Measurements from ENCODE around the gene PARD3B.

Gene PARD3B

DNA sequence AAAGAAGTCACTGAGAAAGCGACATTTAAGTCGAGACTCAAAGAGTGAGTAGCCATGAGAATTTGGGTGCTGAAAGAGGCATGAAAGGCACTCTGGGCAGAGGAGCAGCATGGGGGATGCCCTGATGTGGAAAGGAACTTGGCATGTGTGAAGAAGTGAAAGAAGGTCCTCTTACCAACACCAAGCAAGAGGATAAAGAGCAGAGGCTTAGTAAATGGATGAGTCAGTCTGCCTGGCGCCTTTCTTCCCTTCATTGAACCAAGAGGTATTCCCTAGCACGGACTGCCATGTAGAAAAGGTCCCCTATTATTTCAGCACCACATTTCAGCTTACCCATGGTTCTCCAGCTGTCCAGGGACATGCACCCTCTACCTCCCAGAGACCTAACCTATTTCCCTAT lies 915.9 kb downstream of the PARD3B start:
- TF ChIP-seq GATA3 (IDR thresholded peaks at IDR 0.05; ENCODE audit: low read depth, low read length) (no peak), GATA2 (IDR thresholded peaks at IDR 0.05; ENCODE audit: low read depth, low read length) (no peak)

DNA sequence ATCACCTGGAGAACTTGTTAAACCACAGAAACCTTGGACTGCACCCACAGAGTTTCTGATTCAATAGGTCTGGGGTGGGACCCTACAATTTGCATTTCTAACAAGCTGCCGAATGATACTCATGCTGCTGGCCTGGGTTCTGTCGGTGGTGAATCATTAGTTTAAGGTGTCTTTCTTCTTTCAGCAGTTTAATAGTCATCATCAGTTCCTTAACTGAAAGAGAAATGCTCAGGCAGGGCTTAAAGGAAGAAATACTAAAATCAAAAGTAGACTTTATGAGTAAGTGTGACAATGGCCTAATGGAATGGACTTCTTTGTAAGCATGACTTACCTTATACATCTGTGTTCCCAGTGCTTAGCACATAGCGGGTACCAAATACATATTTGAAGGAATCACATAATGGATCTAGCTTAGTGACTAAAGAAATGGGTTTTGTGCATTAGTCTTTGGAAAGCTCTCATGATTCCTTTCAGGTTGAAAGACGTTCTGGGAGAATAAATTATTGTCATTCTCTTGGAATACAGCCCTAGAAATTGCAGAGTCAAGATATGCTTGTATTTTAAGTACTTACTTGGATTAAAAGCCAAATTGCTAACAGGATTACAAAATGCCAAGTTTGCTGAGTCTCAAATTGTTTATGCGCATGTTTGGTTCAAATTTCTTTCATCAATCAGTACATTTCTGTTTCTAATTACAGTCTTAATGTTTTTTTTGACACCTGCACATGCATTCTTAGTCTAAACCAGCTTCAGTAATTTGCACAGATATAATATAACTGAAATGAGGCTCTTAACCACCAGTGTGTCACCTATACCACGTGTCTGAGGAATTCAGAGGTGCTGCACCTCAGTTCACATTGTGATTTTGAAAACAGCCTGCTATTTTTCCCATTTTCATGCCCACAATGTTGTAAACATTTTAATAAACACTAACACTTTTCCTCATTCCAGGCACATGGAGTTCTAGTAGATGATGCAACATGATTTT lies 916.7 kb downstream of the PARD3B start:
- TF ChIP-seq GATA2 (IDR thresholded peaks at IDR 0.05; ENCODE audit: low read depth, low read length) (no peak), GATA3 (IDR thresholded peaks at IDR 0.05; ENCODE audit: low read depth, low read length) (no peak)

DNA sequence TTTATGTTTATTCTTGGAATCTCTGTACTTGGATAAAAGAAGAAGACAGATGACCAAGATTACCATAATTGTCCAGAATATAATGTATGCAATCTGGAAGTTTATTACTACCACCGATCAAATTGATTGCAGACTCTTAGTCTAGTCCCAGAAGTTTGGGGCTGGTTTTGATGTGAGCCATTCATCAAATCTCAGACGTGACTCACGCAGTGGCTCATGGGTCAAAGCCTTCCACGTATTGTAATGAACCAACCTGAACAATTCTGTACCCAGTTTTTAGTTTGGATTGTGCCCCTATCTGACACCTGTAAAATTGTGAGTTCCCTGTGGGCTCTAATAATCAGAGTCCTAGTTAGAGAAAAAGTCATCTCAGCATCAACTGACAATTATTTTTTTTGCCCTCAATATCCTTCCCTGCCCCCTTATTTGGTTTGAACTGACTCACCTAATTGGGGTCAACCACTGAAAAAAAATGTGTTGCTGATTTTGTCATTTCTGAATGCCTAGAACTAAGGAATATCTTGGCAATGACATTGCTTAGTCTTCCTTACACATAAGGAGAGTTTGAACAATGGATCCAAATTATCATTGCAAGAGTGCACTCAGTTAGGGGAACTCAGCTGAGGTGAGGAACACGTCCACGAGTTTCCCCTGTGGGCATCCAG lies 917.5 kb downstream of the PARD3B start:
- TF ChIP-seq GATA2 (IDR thresholded peaks at IDR 0.05; ENCODE audit: low read depth, low read length) (no peak), GATA3 (IDR thresholded peaks at IDR 0.05; ENCODE audit: low read depth, low read length) (no peak)

DNA sequence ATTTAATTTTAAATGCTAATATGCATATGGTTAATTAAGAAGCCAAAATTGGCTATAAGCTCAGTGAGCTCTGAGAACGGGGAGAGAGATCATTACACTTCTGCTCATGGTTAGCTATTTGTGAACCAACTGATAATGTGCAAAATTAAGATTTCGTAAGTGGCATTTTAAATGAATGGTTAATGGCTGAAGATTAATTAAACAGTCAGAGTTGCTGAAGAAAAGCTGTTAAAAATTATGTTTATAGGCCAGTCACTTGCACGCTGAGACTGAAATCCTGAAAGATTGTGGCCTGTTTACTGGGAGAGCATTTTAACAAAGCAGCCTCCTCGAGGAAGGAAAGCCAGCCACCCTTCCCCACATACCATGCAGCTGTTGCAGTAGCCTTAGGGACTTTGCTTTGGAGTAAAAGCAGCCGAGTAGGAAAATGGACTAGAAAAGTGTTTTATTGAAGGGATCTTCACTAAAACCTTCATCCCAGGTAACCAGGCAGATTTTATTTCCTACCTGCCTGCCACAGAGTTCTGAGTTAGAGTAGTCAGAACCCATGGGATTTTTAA lies 918.3 kb downstream of the PARD3B start:
- TF ChIP-seq GATA2 (IDR thresholded peaks at IDR 0.05; ENCODE audit: low read depth, low read length): no peak

DNA sequence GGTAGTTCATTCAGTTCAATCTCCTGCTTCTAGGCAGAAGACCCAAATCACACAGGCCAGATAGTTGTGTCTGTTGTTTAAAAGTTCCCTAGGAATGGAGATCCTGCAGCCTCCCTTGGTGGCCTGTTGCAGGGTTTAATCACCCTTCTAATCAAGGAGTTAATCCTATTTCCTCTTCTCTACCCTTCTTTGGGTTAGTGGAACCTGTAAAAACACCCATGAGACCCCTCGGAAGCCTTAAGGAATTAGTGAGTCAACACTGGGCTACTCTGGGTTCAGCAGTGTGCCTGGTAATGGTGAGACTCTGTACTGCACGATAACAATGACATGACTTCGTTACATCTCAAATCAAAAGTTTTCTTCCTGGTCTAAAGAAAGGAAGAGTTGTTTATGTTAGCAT lies 919.4 kb downstream of the PARD3B start:
- TF ChIP-seq GATA3 (IDR thresholded peaks at IDR 0.05; ENCODE audit: low read depth, low read length) (no peak), GATA2 (IDR thresholded peaks at IDR 0.05; ENCODE audit: low read depth, low read length) (no peak)

DNA sequence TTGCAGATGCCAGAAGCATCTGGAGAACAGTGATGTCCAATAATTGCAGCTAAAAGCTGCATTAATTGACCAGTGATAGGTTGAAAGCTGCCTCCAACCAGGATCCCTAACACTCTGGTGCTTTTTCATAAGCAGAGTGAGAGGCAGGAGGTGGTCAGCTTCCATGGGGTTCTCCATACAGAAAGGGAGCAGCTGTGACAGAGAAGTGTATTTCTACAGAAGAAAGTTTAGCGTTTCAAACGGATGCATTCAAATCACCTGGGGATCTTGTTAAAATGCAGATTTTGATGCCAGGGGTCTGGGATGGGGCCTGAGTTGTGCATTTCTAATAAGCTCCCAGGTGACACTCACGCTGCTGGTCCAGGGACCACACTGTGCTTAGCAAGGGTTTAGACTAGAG lies 920.5 kb downstream of the PARD3B start:
- no peak for TF ChIP-seq GATA2 (IDR thresholded peaks at IDR 0.05; ENCODE audit: low read depth, low read length)
- no peak for TF ChIP-seq GATA3 (IDR thresholded peaks at IDR 0.05; ENCODE audit: low read depth, low read length)

DNA sequence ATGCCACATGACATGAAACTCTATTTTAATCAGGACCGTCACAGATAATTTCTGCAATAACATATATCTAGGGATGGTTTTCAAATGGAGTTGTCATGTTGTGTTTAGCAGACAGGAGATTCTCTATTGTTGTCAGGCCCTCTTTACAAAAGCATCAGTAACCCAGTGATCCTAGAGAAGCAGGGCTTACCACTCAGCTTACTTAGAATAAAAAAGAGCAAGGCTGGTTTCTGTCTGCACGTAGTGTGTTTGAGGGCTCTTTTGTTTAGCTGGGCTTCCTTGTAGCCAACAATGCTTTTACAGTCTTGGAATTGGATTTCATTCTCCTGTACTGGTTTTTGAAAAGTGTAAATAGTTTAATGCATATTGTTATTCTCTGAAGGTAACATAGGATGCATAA lies 926.5 kb downstream of the PARD3B start:
- TF ChIP-seq GATA3 (IDR thresholded peaks at IDR 0.05; ENCODE audit: low read depth, low read length): no peak
- TF ChIP-seq GATA2 (IDR thresholded peaks at IDR 0.05; ENCODE audit: low read depth, low read length): no peak

DNA sequence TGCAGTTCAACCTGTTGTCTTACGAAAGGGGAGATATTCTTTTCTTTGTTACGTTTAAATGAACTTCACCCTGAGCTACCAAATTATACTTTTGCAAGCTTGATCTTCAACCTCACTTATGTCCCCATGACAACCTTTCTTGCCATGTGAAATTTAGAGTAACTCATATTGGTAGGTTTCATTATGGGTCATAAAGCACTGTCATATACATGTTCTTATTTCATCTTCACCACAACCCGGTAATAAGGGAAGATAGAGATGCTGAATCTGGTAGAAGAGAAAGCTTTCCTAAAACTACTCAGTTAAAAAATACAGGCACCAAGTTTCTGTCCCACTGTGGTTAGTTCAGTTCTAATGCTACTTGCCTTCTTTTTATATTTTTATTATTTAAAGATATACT lies 928.5 kb downstream of the PARD3B start:
- TF ChIP-seq GATA3 (IDR thresholded peaks at IDR 0.05; ENCODE audit: low read depth, low read length) (no peak), GATA2 (IDR thresholded peaks at IDR 0.05; ENCODE audit: low read depth, low read length) (no peak)

DNA sequence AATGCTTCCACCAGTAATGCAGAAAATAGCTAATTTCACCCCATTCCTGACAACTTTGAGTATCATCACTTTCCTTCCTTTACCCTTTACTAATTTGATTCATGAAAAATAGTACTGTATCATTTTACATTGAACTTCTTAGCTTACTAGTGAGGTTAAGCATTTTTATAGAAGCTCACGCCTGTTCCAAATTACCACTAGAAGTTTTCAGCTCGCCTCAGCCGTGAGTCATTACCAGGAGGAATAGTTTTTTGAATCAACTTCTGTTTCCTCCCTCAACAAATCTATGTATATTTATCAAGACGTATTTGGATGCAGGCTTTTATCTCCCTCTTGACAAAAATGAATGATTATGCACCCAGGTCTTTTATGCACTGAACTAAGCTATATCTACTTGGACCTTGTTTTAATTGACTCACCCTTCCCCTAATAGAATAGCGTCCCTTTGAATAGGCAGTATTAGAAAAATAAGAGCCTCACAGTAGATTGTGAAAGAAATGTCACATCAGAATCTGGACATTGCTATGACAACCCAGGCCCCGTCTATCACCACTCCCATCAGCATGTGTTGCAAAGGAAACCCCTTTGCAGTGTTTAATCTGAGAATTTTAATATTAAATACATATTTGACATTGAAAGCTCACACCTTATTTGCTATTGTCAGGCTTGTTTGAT lies 929.6 kb downstream of the PARD3B start:
- no peak for TF ChIP-seq GATA3 (IDR thresholded peaks at IDR 0.05; ENCODE audit: low read depth, low read length)

DNA sequence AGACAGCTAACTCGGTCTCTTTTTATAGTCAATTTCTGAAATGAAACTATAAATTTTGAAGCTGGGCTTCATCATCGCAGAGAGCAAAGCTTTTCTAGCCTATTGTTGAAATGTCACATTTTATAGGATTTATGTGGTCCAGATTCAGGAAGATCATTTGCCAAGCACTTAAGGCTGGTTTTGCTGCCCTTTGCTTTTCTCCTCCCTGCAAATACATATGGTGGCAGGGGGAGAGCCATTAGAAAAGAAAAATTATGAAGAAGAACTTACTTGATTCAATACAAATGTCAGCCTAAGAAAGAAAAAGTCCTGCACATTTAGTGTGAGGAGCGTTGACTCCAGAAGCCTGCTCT lies 930.1 kb downstream of the PARD3B start:
- TF ChIP-seq GATA3 (IDR thresholded peaks at IDR 0.05; ENCODE audit: low read depth, low read length): no peak
- no peak for TF ChIP-seq GATA2 (IDR thresholded peaks at IDR 0.05; ENCODE audit: low read depth, low read length)

DNA sequence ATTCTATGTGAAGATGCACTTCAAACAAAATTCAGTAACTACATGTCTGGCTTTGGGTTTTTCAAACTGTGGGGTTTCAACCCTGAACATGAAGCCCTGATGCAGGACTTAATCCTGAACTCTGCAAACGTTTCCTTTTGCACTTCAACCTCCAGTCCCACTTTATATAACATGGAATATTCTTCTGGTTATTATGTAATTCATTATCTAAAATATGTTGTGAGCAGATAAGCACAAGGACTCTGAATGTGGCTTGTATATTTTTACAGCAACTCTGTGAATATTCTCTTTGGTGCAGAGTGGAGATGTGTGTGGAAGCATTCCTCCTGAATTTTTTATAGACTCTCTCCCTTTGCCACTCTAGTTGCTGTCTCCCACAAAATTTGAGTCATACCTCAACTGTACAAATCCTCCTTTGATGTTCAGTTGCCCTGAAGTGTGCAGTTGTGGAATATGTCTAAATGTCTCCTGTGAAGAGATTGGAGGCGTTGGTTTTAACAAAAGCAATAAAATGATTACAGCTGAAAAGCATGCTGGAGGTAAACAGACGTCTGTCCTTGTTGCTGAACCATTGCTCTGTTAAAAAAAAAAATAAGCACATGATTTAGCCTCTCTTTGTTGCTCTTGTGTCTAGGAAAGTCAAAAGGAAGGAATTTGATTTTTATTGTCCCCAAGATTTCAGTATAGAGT lies 931.9 kb downstream of the PARD3B start:
- TF ChIP-seq GATA3 (IDR thresholded peaks at IDR 0.05; ENCODE audit: low read depth, low read length): no peak
- TF ChIP-seq GATA2 (IDR thresholded peaks at IDR 0.05; ENCODE audit: low read depth, low read length): no peak

DNA sequence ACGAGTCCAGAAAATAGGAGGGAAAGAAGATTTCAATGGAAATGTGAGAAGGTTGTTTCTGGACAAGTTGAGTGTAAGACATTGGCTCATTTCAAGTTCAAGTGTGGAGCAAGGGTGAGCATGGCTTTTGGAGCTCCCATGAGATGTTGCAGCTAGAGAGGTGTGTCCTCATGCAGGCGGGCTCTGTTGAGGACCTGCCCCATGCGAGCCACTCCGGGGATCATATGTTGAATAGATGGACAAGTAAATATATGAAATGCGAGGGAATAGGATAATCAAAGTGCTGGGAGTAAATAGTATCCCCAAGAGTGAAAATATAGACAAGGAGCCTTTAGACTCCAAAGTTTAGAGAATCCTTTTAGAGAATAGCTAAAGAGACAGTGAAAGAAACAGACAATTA lies 936.6 kb downstream of the PARD3B start:
- TF ChIP-seq GATA2 (IDR thresholded peaks at IDR 0.05; ENCODE audit: low read depth, low read length) (no peak), GATA3 (IDR thresholded peaks at IDR 0.05; ENCODE audit: low read depth, low read length) (no peak)

DNA sequence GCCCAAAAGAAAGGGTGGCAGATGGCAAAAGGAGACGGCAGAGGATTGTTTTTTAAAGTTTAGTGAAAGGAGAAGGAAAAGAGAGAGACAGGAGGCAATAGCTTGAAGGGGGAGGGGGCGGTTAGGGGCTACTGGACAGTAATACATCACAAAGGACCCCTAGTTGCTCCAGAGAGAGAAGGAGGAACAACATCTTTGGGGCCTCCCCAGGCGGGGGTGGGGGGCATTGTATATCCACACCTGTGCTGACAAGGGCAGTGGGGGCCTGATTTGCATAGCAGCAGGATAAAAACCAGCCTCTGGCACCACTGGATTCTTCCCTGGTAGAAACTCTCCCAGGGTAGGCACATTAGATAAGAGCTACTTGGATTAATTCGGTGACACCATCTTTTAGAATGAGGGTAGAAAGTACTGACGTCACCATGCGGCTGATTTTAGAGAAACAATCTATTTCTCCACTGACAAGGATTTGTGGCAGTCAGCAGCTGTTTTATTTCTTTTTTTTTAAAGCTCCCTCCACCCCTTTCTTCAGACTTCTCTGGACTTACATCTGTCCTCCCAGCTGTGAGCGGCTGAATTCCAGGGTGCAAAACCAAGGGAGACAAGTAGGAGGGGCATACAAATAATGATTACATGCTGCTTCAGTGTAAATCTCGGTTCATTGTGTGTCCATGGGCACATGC lies 937.3 kb downstream of the PARD3B start:
- TF ChIP-seq GATA3 (IDR thresholded peaks at IDR 0.05; ENCODE audit: low read depth, low read length) (no peak), GATA2 (IDR thresholded peaks at IDR 0.05; ENCODE audit: low read depth, low read length) (no peak)

Data from SH-SY5Y (cell line).